GM21786 (cell line): ENCODE measurements around the gene PRELP.
"Not testable (repeated sequence)": the region's sequence is repeated elsewhere in the genome, so short reads cannot be mapped to it uniquely, and the experiment has no call there.

Experiments used
- ATAC-seq: cut with Tn5 transposase; IDR thresholded peaks from one replicate; pipeline ENCODE4 v1.9.1; 2021; ENCODE audit not compliant: unreplicated experiment

PRELP gene

GRCh38 chr1:203504400-203505250, 29.0 kb downstream of the PRELP start:
- no peak for ATAC-seq

- ATAC-seq, result no peak
Measured at GRCh38 chr1:203505526-203506204, 30.1 kb downstream of the PRELP start.

DNA sequence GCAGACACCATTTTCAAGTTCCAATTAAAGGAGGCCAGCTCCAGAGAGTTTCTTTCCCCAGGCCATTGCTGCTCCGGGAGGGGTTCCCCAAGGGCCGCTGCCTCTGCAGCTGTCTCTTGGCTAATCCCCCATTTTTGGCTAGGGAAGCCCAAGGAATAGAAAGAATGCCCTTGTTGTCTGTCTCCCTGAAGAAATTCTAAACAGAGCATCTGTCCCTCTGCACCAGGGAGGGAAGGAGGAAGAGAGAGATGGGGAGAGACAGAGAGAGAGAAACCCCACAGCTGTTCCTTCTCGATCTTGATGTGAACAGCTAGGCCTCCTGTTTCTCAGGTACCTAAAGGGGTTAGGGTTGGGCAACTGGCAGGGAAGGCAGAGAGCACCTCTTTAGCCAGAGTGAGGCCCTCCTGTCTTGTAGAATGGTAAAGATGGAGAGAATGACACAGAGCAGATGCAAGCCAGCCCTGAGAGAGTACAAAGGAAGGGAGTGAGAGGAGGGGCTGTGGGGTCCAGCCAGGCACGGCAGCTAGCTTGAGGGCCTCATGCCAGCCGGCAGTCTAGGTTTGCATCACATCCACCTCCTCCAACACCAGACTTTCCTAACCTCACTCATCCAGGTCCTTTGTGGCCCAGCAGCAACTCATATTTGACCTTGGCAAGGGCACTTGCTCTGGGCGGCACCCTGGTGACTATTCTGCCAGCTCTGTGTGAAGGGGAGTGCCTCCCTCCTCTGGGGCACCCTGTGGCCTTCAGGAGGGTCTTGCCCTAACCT, 31.4 kb downstream of the PRELP start:
- no peak for ATAC-seq

GRCh38 chr1:203507759-203508158, 32.2 kb downstream of the PRELP start:
- no peak for ATAC-seq

- ATAC-seq, result no peak
Measured at GRCh38 chr1:203508463-203509073, 33.0 kb downstream of the PRELP start.

- ATAC-seq, result no peak
Measured at GRCh38 chr1:203509135-203509534, 33.5 kb downstream of the PRELP start.

GRCh38 chr1:203511513-203511912, 35.9 kb downstream of the PRELP start:
- ATAC-seq, result no peak

DNA sequence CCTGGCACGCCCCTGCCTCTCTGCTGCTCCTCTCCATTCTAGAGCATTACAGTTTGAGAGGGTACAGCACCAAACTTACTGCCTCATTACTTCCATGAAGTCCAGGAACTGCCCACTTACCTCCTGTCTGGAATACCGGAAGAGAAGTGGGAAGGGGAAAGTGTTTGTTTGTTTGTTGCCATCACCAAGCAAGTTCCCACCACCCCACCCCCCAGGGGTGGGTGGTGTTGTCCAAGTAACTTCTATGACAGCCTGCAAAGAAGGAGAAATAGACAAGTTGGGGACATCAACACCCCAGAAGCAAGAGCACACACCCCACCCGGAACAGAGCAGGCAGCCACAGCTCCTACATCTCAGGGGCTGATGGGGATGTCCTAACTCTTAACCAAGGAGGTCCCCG, 36.3 kb downstream of the PRELP start:
- ATAC-seq, result no peak

DNA sequence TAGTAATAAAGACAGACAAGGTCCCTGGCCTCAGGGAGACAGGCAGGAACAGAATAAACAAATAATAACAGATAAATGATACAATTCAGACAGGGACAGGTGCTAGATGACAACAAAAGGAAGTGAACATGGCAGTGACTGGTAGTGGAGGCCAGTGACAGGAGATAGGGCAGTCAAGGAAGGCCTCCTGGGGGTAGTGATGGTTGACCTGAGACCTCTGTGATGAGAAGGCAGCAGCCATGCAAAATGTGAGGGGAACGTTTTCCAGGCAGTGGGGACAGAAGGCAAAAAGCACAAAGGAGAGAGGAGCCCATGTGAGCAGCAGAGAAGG, 36.9 kb downstream of the PRELP start:
- ATAC-seq, result no peak

- ATAC-seq, result no peak
Measured at GRCh38 chr1:203512848-203513584, 37.4 kb downstream of the PRELP start.

GRCh38 chr1:203513585-203514031, 38.0 kb downstream of the PRELP start:
- ATAC-seq, result no peak

- no peak for ATAC-seq
Measured at GRCh38 chr1:203516184-203516583, 40.6 kb downstream of the PRELP start.

DNA sequence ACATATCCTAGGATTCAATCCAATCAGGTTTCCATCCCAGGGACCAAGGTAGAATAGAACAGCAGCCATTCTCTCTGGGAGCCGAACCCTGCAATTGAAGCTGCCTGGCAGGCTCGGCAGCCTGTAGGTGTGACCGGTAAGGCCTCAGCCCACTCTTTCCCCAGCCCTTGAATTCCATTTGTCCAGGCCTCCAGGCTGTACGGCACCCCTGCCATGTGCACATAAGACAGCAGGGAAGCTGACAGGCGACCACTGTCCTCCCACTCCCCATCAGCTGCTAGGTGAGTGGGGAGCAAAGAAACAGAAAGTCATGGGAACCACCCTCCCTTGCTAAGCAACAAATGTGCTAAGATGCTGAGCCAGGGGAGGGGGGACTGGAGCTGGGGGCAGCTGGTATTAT, 41.3 kb downstream of the PRELP start:
- ATAC-seq, result no peak

- ATAC-seq, result no peak
Measured at GRCh38 chr1:203517426-203518110, 42.0 kb downstream of the PRELP start.

- not testable (repeated sequence) for ATAC-seq
Measured at GRCh38 chr1:203518139-203518538, 42.5 kb downstream of the PRELP start.

GRCh38 chr1:203518541-203518940, 42.9 kb downstream of the PRELP start:
- no peak for ATAC-seq

GRCh38 chr1:203519053-203519840, 43.6 kb downstream of the PRELP start:
- no peak for ATAC-seq

- no peak for ATAC-seq
Measured at GRCh38 chr1:203519896-203520295, 44.3 kb downstream of the PRELP start.

GRCh38 chr1:203520315-203520714, 44.7 kb downstream of the PRELP start:
- ATAC-seq, result no peak
